Neural progenitor cell (in vitro differentiated cells): Measurements from ENCODE around the gene RETREG3. TPM values are rescaled to one million over a fixed set of nuclear protein-coding genes. Genes with fewer than 3 reads are reported as not detected.

Experiments
- DNase-seq: peaks from one replicate; pipeline ENCODE4 v3.0.0-alpha.2; 2016; ENCODE audit warnings: low spot score
- H2AFZ ChIP-seq: fragments of 200-600 bp; sonication (generic); replicated peaks from 2 replicates; pipeline ENCODE4 v1.6.1; 2016; ENCODE audit warnings: antibody characterized with exemption
- H3F3A ChIP-seq: fragments of 200-600 bp; sonication (generic); 2 replicates; pipeline ENCODE4 v1.6.1; 2016; ENCODE audit warnings: antibody characterized with exemption, low read depth
- H3K27ac ChIP-seq: fragments of 200-600 bp; sonication (generic); 2 replicates; pipeline ENCODE4 v1.5.1; 2016; ENCODE audit warnings: mild to moderate bottlenecking
- H3K27me3 ChIP-seq: fragments of 200-600 bp; sonication (generic); 2 replicates; pipeline ENCODE4 v1.6.1; 2016; ENCODE audit warnings: mild to moderate bottlenecking, moderate library complexity
- H3K36me3 ChIP-seq: fragments of 200-600 bp; sonication (generic); 2 replicates; pipeline ENCODE4 v1.5.1; 2016
- H3K4me1 ChIP-seq: fragments of 200-600 bp; sonication (generic); 2 replicates; pipeline ENCODE4 v1.6.1; 2016; ENCODE audit warnings: mixed run types
- H3K4me2 ChIP-seq: fragments of 200-600 bp; sonication (generic); 2 replicates; pipeline ENCODE4 v1.6.1; 2016
- H3K4me3 ChIP-seq: fragments of 200-600 bp; sonication (generic); 2 replicates; pipeline ENCODE4 v1.5.1; 2016
- H3K79me2 ChIP-seq: fragments of 200-600 bp; sonication (generic); 2 replicates; pipeline ENCODE4 v1.6.1; 2016; ENCODE audit warnings: low read depth
- H3K9ac ChIP-seq: fragments of 200-600 bp; sonication (generic); 2 replicates; pipeline ENCODE4 v1.6.1; 2016
- H3K9me3 ChIP-seq: fragments of 200-600 bp; sonication (generic); 2 replicates; pipeline ENCODE4 v1.5.1; 2016; ENCODE audit warnings: low read depth
- H4K20me1 ChIP-seq: fragments of 200-600 bp; sonication (generic); 2 replicates; pipeline ENCODE4 v1.6.1; 2016; ENCODE audit warnings: low read depth
- H3K27ac Mint-ChIP-seq: 3 replicates; pipeline ENCODE4 v1.8.0; 2021; ENCODE audit warnings: mixed read lengths
- H3K27me3 Mint-ChIP-seq: 2 replicates; pipeline ENCODE4 v1.8.0; 2022; ENCODE audit warnings: low read depth, mild to moderate bottlenecking, inconsistent platforms, moderate library complexity, mixed read lengths; ENCODE audit not compliant: insufficient read depth
- H3K36me3 Mint-ChIP-seq: 3 replicates; pipeline ENCODE4 v1.8.0; 2021; ENCODE audit warnings: mixed read lengths
- H3K4me1 Mint-ChIP-seq: 3 replicates; pipeline ENCODE4 v1.8.0; 2021; ENCODE audit warnings: mixed read lengths
- H3K4me3 Mint-ChIP-seq: 3 replicates; pipeline ENCODE4 v1.8.0; 2021; ENCODE audit warnings: mild to moderate bottlenecking, moderate library complexity, mixed read lengths
- H3K9me3 Mint-ChIP-seq: 3 replicates; pipeline ENCODE4 v1.8.0; 2020; ENCODE audit warnings: mixed read lengths
- EZH2 ChIP-seq: fragments of 200-600 bp; sonication (generic); IDR thresholded peaks from 2 replicates; pipeline ENCODE4 v1.6.1; 2017; ENCODE audit warnings: antibody characterized with exemption, mild to moderate bottlenecking, moderate library complexity
- EZH2phosphoT487 ChIP-seq: fragments of 200-600 bp; sonication (generic); IDR thresholded peaks from 2 replicates; pipeline ENCODE4 v1.6.1; 2017; ENCODE audit warnings: antibody characterized with exemption
- total RNA-seq: library from RNA; depleted of rRNA; stranded (reverse); fragments of >200 nt; gene quantifications from 2 replicates; pipeline ENCODE4 v1.2.3, GENCODE V29; 2015; ENCODE audit warnings: low replicate concordance
- TF ChIP-seq, protein P1 (sequence below): fragments of 200-600 bp; sonication (generic); IDR thresholded peaks from 2 replicates; pipeline ENCODE4 v1.5.1; 2017; ENCODE audit warnings: antibody characterized with exemption, mild to moderate bottlenecking

The RETREG3 gene, protein sequence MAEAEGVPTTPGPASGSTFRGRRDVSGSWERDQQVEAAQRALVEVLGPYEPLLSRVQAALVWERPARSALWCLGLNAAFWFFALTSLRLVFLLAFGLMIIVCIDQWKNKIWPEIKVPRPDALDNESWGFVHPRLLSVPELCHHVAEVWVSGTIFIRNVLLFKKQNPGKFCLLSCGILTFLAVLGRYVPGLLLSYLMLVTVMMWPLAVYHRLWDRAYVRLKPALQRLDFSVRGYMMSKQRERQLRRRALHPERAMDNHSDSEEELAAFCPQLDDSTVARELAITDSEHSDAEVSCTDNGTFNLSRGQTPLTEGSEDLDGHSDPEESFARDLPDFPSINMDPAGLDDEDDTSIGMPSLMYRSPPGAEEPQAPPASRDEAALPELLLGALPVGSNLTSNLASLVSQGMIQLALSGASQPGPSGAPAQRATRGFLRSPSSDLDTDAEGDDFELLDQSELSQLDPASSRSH
- total RNA-seq: 23.6 and 38.3 TPM in 2 replicates

DNA sequence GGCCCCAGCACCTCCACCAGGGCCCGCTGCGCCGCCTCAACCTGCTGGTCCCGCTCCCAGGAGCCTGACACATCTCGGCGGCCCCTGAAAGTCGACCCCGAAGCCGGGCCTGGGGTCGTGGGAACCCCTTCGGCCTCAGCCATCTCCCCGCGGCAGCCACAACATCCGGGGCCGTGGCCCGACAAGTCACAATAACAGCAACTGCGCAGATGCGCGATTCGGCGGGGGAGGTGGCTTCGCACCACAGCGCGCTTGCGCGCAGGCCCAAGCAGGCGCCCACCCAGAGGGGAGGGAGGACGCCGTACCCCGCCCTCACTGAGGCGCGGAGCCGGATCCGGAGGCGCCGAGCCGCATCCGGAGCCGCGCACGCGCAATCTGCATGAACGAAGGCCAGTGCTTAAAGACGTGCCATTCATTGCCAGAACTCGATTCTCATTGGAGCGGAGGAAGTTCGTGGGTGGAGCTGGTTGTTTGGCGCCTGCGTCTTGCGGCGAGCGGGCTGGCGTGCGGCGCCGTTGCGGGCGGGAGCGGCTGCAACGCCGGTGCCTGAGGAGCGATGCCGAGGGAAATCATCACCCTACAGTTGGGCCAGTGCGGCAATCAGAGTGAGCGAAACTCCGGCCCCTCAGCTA lies at the start of gene RETREG3, which contains the start of gene TUBG1:
TSS of gene RETREG3 (minus strand) at position 193 of the 632 bp plus-strand sequence. CDS start at position 143, 50 bp downstream.
TSS of gene TUBG1 (plus strand) at position 502 of the 632 bp plus-strand sequence. CDS start at position 557, 55 bp downstream.
- Histone ChIP-seq H3K36me3 (no peaks in the 10 kb centered on the region), H3K27ac (peak within 1 kb of the TSS; percentile 24), H3F3A (peaks cover 10% of the 10 kb centered on the region), H3K4me1 (peaks cover 14% of the 10 kb centered on the region), H3K79me2 (peaks cover 65% of the 10 kb centered on the region), H3K27me3 (no peaks in the 10 kb centered on the region), H3K4me2 (peak within 1 kb of the TSS; percentile 93), H3K4me3 (peak within 1 kb of the TSS; percentile 84), H3K9me3 (no peaks in the 10 kb centered on the region), H2AFZ (peak within 1 kb of the TSS; percentile 45), H4K20me1 (peaks cover 39% of the 10 kb centered on the region), H3K9ac (peak within 1 kb of the TSS; percentile 88)
- peaks cover 20% of the 10 kb centered on the region for H3K4me1 Mint-ChIP-seq
- peaks cover 3% of the 10 kb centered on the region for H3K27me3 Mint-ChIP-seq
- DNase-seq: peak; percentile 100
- TF ChIP-seq EZH2 (no peak), EZH2phosphoT487 (no peak)
- TF ChIP-seq, protein P1, sequence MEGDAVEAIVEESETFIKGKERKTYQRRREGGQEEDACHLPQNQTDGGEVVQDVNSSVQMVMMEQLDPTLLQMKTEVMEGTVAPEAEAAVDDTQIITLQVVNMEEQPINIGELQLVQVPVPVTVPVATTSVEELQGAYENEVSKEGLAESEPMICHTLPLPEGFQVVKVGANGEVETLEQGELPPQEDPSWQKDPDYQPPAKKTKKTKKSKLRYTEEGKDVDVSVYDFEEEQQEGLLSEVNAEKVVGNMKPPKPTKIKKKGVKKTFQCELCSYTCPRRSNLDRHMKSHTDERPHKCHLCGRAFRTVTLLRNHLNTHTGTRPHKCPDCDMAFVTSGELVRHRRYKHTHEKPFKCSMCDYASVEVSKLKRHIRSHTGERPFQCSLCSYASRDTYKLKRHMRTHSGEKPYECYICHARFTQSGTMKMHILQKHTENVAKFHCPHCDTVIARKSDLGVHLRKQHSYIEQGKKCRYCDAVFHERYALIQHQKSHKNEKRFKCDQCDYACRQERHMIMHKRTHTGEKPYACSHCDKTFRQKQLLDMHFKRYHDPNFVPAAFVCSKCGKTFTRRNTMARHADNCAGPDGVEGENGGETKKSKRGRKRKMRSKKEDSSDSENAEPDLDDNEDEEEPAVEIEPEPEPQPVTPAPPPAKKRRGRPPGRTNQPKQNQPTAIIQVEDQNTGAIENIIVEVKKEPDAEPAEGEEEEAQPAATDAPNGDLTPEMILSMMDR: peak; percentile 46
- no peaks in the 10 kb centered on the region for H3K9me3 Mint-ChIP-seq
- peak within 1 kb of the TSS; percentile 100 for H3K4me3 Mint-ChIP-seq
- peak within 1 kb of the TSS; percentile 98 for H3K27ac Mint-ChIP-seq
- peaks cover 16% of the 10 kb centered on the region for H3K36me3 Mint-ChIP-seq

DNA sequence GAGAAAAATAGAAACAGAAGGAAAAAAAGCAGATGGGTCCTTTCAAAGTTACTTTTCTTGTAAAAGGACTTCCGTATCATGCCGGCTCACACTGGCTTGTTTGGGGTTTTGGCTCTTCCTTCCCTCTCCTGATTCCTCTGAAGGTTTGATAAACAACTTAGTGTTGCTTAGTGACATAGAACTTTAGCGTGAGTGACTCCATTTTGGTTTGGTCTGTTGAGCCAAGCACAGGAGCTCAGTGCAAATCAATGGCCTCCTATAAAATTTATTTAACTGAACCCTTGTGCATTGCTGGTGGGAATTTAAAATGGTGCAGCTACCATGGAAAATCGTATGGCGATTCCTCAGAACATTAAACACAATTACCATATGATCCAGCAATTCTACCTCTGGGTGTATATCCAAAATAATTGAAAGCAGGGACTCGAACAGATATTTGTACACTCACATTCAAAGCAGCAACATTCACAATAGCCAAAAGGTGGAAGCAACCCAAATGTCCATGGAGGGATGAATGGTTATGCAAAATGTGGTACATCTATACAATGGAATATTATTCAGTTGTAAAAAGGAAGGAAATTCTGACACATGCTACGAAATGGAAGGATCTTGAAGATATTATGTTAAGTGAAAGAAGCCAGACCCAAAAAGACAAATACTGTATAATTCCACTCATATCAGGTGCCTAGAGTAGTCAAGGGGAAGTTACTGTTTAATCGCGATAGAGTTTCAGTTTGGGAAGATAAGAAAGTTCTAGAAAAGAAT lies 48.8 kb upstream of the RETREG3 start:
- TF ChIP-seq, protein P1: no peak
- TF ChIP-seq EZH2phosphoT487 (no peak), EZH2 (no peak)
- Mint-ChIP-seq H3K27ac (no peak overlapping the region), H3K4me1 (peaks cover 20% of the 10 kb centered on the region), H3K9me3 (peaks cover 2% of the 10 kb centered on the region), H3K4me3 (peak overlapping the region; percentile 91), H3K36me3 (peaks cover 8% of the 10 kb centered on the region), H3K27me3 (peaks cover 2% of the 10 kb centered on the region)
- Histone ChIP-seq H3K27ac (no peak overlapping the region), H3K9me3 (no peaks in the 10 kb centered on the region), H3K9ac (no peak overlapping the region), H2AFZ (no peak overlapping the region), H3K4me3 (no peak overlapping the region), H3K36me3 (no peaks in the 10 kb centered on the region), H3K4me1 (peaks cover 14% of the 10 kb centered on the region), H4K20me1 (peaks cover 4% of the 10 kb centered on the region), H3K27me3 (no peaks in the 10 kb centered on the region), H3K79me2 (no peaks in the 10 kb centered on the region), H3K4me2 (no peak overlapping the region), H3F3A (peaks cover 18% of the 10 kb centered on the region)
- DNase-seq: no peak

DNA sequence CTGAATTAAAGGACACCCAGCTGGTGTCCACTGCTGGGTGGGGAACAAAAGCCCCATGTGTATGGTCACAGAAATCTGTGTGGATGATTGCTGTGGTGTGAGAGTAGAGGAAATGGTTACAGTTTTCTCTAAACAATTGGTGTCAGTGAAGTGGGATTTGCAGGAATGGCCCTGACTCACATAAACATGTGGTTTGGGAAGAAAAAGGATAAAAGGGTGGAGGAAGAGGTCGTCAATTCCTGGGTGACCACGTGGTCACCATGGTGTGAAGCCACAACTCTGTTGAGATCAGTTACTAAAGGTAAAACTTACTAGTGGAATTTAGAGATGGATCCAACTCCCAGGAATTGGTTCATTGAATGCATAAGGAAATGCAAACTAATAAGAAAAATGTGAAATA lies 46.4 kb upstream of the RETREG3 start:
- Histone ChIP-seq H3K27ac (no peak overlapping the region), H3F3A (peaks cover 18% of the 10 kb centered on the region), H3K4me1 (peaks cover 14% of the 10 kb centered on the region), H3K4me3 (no peak overlapping the region), H3K9ac (no peak overlapping the region), H4K20me1 (peaks cover 4% of the 10 kb centered on the region), H3K9me3 (no peaks in the 10 kb centered on the region), H3K36me3 (no peaks in the 10 kb centered on the region), H3K27me3 (no peaks in the 10 kb centered on the region), H2AFZ (no peak overlapping the region), H3K79me2 (no peaks in the 10 kb centered on the region), H3K4me2 (no peak overlapping the region)
- TF ChIP-seq, protein P1: no peak
- TF ChIP-seq EZH2phosphoT487 (no peak), EZH2 (no peak)
- H3K4me3 Mint-ChIP-seq: no peak overlapping the region
- peaks cover 19% of the 10 kb centered on the region for H3K4me1 Mint-ChIP-seq
- H3K27ac Mint-ChIP-seq: no peak overlapping the region
- H3K27me3 Mint-ChIP-seq: peaks cover 2% of the 10 kb centered on the region
- H3K36me3 Mint-ChIP-seq: peaks cover 3% of the 10 kb centered on the region
- no peak for DNase-seq
- peaks cover 2% of the 10 kb centered on the region for H3K9me3 Mint-ChIP-seq
